Testis (tissue), 2 donors: ENCODE data around the gene SPTLC3.

Source experiments
- CTCF ChIP-seq, 3 experiments: fragments of 450-650 bp in 2 of 3; fragments of 200-600 bp in 1 of 3; sonication (generic) in 1 of 3; IDR thresholded peaks; one replicate each; pipeline ENCODE4 v1.5.1; 2016 to 2019; ENCODE audit warnings: antibody characterized with exemption in 3 of 3, mild to moderate bottlenecking in 2 of 3, moderate library complexity in 1 of 3
- POLR2A ChIP-seq: fragments of 450-650 bp; IDR thresholded peaks from one replicate; pipeline ENCODE4 v1.6.1; 2017; ENCODE audit warnings: antibody characterized with exemption, mild to moderate bottlenecking, moderate library complexity

GRCh38 chr20:13140775-13141174 is 132.0 kb downstream of the SPTLC3 start:
- TF ChIP-seq CTCF (IDR thresholded peaks at IDR 0.05), result no peak
- no peak for TF ChIP-seq POLR2A
